22Rv1 (cell line): Measurements from ENCODE around the gene EIF2D.

Source experiments
- H3K27ac ChIP-seq: fragments of 450-650 bp; 2 replicates; pipeline ENCODE4 v1.5.1; 2017
- ZFX ChIP-seq: fragments of 450-650 bp; IDR thresholded peaks from 2 replicates; pipeline ENCODE4 v1.6.1; 2017; ENCODE audit warnings: antibody characterized with exemption, borderline replicate concordance
- TF ChIP-seq, protein P1 (sequence below): fragments of 450-650 bp; IDR thresholded peaks from 2 replicates; pipeline ENCODE4 v1.5.1; 2017; ENCODE audit warnings: mild to moderate bottlenecking

Gene EIF2D

GRCh38 chr1:206557636-206558473, 54.4 kb downstream of the EIF2D start:
- no peak for TF ChIP-seq ZFX
- TF ChIP-seq, protein P1, sequence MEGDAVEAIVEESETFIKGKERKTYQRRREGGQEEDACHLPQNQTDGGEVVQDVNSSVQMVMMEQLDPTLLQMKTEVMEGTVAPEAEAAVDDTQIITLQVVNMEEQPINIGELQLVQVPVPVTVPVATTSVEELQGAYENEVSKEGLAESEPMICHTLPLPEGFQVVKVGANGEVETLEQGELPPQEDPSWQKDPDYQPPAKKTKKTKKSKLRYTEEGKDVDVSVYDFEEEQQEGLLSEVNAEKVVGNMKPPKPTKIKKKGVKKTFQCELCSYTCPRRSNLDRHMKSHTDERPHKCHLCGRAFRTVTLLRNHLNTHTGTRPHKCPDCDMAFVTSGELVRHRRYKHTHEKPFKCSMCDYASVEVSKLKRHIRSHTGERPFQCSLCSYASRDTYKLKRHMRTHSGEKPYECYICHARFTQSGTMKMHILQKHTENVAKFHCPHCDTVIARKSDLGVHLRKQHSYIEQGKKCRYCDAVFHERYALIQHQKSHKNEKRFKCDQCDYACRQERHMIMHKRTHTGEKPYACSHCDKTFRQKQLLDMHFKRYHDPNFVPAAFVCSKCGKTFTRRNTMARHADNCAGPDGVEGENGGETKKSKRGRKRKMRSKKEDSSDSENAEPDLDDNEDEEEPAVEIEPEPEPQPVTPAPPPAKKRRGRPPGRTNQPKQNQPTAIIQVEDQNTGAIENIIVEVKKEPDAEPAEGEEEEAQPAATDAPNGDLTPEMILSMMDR, result no peak
- peak overlapping the region; percentile 49 for H3K27ac ChIP-seq

GRCh38 chr1:206556750-206557635, 55.3 kb downstream of the EIF2D start:
- H3K27ac ChIP-seq, result peak overlapping the region; percentile 49; the same call in 1 of the 2 replicates
- no peak for TF ChIP-seq ZFX
- TF ChIP-seq, protein P1, result peak; percentile 24

- peak overlapping the region; percentile 49; the same call in 1 of the 2 replicates for H3K27ac ChIP-seq
- TF ChIP-seq, protein P1, result no peak
- no peak for TF ChIP-seq ZFX
Measured at GRCh38 chr1:206556047-206556749, 56.1 kb downstream of the EIF2D start.

DNA sequence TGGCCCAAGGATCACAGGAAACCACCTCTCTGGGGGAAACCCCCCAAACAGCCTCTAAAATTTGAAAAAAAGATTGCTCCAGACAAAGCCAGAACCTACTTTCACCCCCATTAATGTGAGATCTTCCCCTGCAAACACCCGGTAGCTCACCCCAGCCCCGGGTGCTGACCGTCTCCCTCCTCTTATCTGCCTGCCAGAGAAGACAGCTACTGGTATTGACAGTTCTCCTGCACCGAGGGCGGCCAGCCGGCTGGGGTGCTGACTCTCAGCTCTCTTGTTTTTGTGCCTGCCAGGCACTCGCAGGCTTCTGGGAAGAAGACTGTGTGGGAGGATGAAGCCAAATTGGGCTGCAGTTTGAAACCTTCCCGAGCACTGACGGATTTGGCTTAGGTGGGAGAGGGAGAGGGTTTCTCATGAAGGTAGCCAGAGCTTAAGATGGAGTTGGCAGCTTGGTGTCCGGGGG, 56.8 kb downstream of the EIF2D start:
- H3K27ac ChIP-seq, result no peak overlapping the region
- TF ChIP-seq ZFX, result no peak
- TF ChIP-seq, protein P1, result no peak

DNA sequence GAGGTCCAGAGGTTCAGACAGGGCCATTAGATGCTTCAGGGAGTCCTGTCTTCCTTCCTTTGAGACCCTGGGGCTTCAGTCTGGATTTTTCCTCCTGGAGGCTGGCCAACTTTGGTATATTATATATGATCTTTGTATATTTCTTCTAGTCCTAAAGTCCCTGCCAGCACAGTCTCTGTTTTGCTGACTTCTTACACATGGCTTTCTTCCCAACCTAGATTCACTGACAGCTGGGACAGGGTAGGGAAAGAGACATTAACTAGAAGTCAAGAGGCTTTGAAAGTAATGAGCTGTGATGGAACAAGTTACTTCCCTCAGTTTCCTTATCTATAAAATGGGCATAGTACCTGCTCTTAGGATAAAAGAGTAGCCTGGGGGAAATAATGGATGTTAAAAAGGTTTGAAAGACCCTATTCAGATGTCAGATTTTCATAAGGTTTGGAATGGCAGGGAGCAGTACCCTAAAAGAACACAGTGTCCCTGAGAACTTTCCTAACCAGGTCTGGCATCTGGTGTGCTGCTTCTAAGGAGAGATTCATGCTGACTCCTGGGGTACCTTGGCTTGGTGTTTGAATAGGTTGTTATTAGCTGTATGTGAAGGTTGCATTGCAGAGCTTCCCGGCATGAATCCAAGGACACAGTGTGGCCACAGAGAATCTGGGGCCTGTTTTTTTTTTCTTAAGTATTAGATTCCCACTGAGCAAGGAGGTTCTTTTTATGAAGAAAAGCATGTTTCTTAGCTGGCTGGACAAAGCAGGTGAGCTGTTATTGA, 57.4 kb downstream of the EIF2D start:
- H3K27ac ChIP-seq, result no peak overlapping the region
- no peak for TF ChIP-seq ZFX
- TF ChIP-seq, protein P1, result no peak

DNA sequence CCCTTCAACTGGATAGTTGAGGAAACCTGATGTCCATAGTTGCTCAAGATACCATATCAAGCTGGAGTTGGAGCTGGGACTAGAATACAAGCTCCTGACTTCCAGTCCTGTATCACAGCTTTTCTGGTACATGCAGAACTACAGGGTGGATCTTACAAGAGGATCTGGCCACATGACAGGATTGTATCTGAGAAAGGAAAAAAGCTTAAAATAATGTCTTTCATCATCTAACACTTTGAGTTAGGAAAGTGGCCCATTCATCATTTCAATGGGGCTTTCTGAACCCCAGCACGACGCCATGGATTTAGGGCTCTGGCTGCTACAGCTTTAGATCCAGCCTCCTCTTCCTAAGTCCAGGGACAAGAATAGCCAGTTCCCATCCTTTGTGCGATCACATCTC, 58.1 kb downstream of the EIF2D start:
- no peak for TF ChIP-seq ZFX
- TF ChIP-seq, protein P1, result no peak
- H3K27ac ChIP-seq, result no peak overlapping the region
